GM20000 (cell line): ENCODE measurements around the gene SLC8A1.

ENCODE experiments used
- DNase-seq: peaks from one replicate; pipeline ENCODE4 v3.0.0; 2012; ENCODE audit warnings: low spot score
- CTCF ChIP-seq: IDR thresholded peaks from 2 replicates; pipeline ENCODE4 v1.5.1; 2012; ENCODE audit warnings: mild to moderate bottlenecking, control low read depth; ENCODE audit errors: extremely low read depth, missing control alignments

Gene SLC8A1

GRCh38 chr2:40103163-40103562 lies 348.7 kb downstream of the SLC8A1 start:
- DNase-seq: no peak
- TF ChIP-seq CTCF: no peak

- no peak for DNase-seq
- no peak for TF ChIP-seq CTCF
Measured at GRCh38 chr2:40102447-40102846, 349.4 kb downstream of the SLC8A1 start.

- no peak for DNase-seq
- no peak for TF ChIP-seq CTCF
Measured at GRCh38 chr2:40101131-40101575, 350.7 kb downstream of the SLC8A1 start.

GRCh38 chr2:40100676-40101075 lies 351.2 kb downstream of the SLC8A1 start:
- no peak for DNase-seq
- TF ChIP-seq CTCF: no peak

- no peak for TF ChIP-seq CTCF
- no peak for DNase-seq
Measured at GRCh38 chr2:40098786-40099470, 353.0 kb downstream of the SLC8A1 start.

- no peak for DNase-seq
Measured at GRCh38 chr2:40097691-40098385, 354.1 kb downstream of the SLC8A1 start.

More at GRCh38 chr2:40097691-40098385, 354.1 kb downstream of the SLC8A1 start:
- TF ChIP-seq CTCF: no peak
